GM23338 (cell line): ENCODE results near the gene CGNL1.

Experiments used
- CTCF ChIP-seq, 2 experiments: fragments of 200-600 bp in 1 of 2; sonication (generic) in 1 of 2; conservative IDR thresholded peaks; 2 replicates each; pipeline versions ENCODE4 v1.5.1 to v1.6.1; 2016 to 2017; ENCODE audit warnings: antibody characterized with exemption in 2 of 2, low read depth in 2 of 2, mild to moderate bottlenecking in 2 of 2, moderate library complexity in 1 of 2
- EZH2phosphoT487 ChIP-seq: fragments of 200-600 bp; sonication (generic); IDR thresholded peaks from one replicate; pipeline ENCODE4 v1.8.1; 2018; ENCODE audit warnings: antibody characterized with exemption; ENCODE audit not compliant: unreplicated experiment
- POLR2AphosphoS5 ChIP-seq: IDR thresholded peaks from 2 replicates; pipeline ENCODE4 v1.6.1; 2016; ENCODE audit warnings: antibody characterized with exemption, low read depth

- no peak for TF ChIP-seq POLR2AphosphoS5
- TF ChIP-seq CTCF (conservative IDR thresholded peaks at IDR 0.05; ENCODE audit: low read depth in 2 of 2), result no peak
- no peak for TF ChIP-seq EZH2phosphoT487
Measured at GRCh38 chr15:57598346-57598745, 222.0 kb downstream of the CGNL1 start.
